Skin of body (tissue), 2 donors: ENCODE data around the gene NTMT1. TPM values are rescaled to one million over a fixed set of nuclear protein-coding genes. Genes with fewer than 3 reads are reported as not detected.

Experiments
- DNase-seq: peaks from one replicate; lab custom pipeline; 2025; lab: John Stamatoyannopoulos, UW
- total RNA-seq: library from RNA; depleted of rRNA; stranded (reverse); fragments of >200 nt; gene quantifications from one replicate; pipeline ENCODE4 v1.2.3, GENCODE V29; 2014

NTMT1 gene
- total RNA-seq, 1 donor from 2014 or later = 13.0 TPM

DNA sequence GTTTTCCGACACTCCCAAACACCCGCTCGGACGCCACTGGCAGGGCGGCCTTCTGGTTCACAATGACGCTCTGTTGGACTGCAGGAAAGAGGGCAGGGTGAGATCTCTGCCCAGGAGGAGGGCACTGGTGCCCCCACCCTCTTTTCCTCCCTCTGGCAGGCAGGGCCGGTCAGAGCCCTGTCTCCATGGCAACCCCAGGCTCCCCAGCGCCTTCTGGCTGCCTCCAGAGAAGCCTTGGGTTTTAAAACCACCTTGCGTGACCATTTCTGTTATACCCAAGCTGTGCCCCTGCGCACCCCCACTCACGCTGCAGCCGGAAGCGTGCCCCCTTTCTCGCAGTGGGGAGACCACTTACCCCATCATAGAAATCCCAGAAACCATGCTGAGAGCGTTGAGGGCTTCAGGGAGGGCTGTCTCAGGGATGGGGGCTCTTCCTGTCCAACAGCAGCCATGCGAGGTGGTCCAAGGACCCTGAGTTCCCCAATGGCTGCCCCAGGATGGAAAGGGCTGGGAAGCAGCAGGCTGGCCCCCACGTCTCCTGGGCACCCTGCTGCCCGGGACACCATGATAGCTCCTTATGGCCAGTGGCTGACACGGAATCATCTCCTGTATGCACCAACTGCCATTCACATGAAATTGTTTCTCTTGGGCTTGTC, 12.3 kb upstream of the NTMT1 start:
- no peak for DNase-seq

DNA sequence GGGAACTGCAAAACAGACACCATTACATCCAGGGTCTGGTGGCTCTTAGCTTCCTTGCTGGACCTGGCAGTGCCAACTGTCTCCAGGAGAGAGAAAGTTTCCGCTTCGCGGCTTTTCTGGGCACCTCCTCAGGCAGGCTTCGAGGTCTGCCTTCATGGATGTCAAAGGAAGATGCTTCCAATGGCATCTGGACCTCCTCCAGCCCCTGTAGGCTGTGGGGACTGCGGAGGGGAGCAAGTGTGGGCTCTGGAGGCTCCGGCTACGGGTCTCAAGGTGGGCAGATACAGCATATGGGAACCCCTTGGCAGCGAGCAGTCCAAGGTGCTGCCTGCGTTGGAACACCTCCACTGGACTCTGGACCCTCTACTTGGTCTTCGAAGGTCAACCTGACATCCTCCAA, 11.0 kb upstream of the NTMT1 start:
- DNase-seq = no peak

DNA sequence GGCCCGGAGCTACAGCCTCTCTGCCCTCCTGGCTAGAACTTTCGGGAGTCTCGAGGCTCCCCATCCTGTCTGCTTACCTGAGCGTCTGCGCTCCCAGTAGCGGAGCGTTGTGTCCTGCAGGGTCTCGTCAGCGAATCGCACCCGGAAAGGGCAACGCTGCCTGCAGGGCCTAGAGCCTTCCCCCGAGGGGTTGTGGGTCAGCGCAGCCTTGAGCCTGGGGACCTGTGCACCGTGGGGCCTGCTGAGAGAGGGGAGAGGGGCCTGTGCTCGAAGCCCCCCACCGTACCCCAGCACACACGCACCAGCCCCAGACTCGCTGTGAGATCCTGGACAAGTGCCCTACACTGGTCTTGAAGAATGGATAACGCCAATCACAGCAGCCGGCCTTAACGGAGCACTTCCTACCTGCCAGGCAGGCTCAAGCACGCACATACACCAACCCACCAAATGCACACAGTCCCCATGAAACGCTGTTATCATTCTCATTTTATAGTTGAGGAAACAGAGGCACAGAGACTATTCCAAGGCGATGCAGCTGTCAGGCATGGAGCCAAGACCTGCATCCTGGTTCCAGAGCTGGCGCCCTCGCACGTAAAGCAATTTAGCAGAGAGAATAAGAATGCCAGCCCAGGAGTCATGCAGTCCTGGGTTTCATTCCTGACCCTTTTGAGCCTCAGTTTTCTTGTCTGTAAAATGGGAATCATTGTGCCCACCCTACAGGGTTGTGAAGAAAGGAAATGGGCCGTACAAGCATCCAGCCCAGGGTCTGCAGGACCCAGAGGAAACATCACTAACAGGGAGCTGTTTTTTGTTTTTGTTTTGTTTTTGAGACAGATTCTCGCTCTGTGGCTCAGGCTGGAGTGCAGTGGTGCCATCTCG, 10.3 kb upstream of the NTMT1 start:
- no peak for DNase-seq

DNA sequence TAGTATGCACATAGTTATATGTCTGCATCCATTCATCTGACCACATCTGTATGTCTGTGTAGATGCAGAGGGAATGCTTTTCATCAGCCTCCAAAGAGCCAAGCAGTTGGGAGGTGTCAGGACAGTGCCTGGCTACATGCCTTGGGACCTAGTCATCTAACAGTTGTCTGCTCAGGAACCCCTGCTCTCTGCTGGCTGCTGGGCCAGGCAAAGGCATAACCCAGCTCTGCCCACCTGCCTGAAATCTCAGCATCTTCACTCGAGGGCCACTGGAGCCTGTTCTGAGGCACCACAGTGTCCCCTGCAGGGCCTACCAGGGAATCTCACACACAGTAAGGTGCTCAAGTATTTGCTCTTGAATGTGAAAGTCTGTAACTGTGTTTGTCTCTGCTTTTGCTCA, 8.8 kb upstream of the NTMT1 start:
- DNase-seq = no peak

DNA sequence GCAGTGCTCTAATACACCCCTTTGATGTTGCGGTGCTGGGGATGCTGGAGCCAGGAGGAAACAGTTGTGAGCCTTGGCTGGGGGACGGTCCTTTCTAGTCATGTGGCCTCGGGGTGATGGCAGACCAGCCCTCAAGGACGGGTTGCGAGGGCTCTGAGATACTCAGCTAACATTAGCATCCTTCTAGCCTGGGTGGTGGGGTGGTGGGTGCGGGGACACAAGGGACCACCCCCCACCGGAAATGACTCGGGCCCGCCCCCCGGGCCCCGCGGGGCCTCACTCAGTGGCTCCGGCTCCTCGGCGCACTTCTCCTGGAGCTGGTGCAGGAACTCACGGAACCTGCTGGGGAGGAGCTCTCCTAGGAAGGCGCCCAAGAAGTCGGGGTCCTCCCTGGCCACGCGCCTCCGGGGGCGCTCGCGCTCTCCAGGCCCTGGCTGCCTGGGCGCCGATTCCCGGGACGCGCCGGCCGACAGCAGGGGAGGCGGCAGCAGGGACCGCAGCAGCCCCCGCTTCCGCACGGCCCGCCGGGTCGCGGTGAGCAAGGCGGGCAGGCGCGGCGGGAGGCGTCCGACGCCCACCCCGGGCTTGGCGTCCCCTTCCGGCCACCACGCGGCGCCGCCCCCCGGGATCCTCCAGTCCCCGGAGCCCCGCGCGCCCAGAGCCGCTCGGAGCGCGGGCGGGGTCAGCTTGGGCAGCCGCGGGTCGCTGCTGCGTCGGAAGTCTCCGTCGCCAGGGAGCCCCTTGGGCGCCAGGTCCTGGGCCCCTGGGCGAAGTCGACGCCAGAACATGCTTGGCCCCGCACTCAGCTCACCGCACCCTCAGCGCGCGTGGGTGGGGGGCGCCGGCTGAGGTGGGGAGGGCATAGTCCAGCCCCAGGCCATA, 5.9 kb upstream of the NTMT1 start:
- DNase-seq = no peak

DNA sequence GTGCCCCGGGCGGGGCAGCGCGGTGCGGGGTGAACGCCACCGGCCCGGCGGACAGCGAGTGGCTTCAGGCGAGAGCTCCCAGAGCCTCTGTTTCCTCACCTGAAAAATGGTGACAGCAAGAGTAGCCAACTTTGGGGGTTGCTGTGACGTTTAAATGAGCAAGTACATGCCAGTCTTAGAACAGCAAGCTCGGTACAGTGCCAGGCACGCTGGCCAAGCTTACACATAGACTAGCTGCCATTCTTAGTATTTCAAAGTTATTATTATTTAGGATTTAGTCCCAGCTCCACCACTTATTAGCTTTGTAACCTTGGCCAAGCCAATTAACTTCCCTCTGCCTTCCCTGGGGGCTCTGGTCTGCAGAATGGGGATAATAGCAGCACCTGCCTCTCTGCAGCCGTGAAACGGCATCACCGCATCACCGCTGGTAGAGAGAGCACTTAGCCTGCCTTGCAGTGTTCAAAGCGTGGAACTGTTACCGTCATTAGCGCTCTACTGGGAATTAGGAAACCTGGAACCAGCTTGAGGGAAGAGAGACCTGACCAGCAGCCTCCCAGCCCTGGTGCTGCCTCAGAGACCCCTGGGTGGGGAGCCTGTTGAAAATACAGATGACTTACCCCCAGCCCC, 5.2 kb upstream of the NTMT1 start, which contains the start of gene C9orf50:
TSS of gene C9orf50 (minus strand) at position 433 of the 627 bp plus-strand sequence. CDS start 527 bp downstream, outside the sequence.
- no peak for DNase-seq

DNA sequence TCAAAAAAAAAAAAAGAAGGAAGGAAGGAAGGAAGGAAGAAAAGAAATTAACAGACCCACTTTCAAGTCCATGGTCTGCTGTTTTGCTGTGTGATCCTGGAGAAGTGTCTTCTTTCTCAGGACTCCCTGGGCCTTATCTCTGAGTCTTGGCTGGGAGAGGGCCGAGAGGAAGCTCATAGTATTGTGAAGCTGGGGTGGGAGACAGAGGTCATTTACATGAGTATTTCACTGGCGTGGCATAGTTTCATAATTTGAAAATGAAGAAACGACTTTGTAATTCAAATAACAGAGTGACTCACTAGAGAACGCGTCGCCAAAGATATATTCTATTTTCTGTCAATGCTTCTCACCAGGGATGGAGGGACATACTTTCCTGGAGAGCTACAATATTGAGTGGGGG, 2.6 kb upstream of the NTMT1 start:
- no peak for DNase-seq

DNA sequence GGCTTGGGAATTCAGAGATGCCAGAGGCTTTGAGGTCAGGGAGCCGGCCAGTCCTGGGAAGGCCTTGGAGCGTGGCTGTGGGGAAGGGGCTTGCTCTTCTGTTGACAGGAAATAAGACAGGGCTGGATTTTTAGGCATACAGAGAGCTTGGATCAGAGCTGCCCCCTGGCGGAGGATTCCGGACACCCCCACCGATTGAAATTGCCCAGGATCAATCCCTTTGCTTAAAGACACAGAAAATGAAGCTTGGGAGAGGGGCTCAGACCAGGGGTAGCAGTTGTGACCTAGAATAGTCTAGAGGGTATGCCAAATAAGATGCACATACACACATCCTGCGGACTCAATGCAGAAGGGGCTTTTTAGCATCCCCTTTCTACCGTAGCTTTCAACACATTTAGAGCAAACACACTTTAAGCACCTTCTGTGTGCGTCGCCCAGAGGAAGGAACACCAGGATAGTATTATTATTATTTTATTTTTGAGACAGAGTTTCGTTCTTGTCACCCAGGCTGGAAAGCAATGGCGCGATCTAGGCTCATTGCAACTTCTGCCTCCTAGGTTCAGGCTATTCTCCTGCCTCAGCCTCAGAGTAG, 1.7 kb upstream of the NTMT1 start:
- no peak for DNase-seq

DNA sequence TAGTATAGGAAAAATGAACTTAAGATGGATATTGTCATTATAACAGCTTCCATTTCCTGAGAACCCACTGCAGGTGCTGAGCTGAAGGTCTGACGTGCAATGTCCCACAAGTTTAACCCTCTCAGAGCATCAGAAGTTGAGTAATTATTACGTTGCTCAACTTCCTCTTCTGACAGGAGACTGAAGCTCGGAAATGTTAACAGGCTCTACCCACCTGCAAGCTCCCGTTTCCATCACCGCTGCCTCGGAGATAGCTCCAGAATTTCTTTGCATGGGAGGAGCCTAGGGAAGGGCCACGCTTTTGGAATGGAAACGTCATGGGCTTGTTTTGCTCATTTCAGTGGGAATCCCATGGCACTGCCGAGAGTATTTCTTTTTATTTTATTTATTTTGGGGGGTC, 1.0 kb upstream of the NTMT1 start:
- no peak for DNase-seq

DNA sequence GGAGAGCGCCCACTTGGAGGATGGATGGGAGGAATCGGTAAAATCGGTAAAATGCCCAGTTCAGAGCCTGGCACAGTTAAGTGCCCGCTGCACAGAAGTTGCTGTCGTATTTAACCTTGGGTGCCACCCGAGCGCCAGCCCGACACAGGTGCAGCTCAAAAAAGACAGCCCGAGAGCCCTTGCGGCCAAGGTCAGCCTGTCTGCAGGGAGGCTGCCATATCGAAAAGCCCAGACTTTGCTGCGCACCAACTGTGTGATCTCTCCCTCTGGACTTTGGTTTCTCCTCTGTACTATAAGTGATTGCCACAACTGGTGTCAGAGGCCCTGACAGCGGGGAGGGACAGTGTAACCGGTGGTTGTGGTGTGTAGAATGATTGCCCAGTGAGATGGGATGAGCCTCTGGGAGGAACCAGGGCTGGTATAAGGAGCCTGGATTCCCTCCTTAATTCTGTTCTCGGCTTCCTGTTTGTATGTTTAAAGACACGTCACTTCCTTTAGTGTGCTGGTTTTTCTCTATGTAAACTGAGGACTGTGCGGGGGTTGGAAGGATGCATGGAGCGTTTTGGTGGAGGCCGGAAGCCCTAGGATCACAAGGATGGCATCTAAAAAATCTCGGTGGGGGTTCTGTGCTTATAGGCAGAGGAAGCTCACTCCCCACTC, 792 bp downstream of the NTMT1 start:
- no peak for DNase-seq

DNA sequence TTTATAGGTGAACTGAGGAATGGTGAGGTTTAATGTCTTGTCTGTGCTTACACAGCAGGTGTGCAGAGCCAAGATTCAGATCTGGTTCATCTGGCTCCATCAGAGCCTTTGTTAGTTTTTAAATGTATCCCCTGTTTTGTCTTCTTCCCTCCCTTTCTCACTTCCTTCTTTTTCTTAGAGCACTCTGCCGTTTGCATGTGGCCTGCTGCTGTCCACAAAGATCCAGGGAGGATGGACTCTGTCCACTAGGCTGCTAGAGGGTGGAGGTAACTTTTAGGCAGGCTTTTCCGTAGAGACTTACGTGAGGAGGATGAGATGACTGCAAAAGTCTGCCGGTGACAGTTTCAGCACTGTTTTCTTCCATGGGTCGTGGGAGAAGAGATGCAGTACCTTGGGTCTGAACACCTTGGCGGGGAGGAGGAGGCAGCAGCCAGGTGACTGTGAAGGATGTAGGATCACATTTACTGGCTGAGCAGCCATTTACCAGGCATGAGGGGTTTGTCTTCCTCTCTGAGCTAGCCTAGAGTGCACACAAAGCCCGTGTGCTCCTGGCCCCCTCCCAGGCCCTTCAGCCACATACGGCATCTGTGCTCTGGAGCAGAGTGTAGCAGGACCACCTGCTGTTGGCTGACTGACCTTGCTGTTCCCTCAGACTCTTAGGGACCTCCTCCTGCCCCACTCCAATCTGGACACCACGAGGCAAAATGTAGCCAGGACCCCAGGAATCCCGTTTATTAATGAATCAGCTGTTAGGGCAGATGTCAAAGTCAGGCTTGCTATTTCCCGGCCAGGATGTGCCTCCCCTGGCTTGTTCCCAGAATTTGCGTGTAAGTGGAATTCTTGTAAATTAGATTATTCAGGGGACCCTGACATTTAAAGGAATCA, 1.8 kb downstream of the NTMT1 start:
- DNase-seq = no peak

DNA sequence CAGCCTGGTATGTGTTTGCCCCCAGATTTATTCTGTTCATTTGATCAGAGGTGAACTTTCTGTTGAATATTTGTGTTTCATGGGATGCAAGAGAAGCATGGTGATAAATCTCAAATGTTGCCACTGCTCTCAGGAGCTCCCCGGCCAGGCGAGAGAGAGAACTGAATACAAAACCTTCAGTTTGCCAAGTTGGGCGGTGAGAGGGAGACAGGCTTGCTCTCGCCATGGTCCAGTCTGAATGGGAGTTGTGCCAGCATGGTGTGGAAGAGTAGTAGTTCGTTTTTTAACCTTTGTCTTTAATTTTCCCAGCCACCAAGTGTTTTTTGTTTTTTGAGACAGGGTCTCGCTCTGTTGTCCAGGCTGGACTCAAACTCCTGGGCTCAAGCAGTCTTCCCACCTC, 2.7 kb downstream of the NTMT1 start:
- DNase-seq = no peak

DNA sequence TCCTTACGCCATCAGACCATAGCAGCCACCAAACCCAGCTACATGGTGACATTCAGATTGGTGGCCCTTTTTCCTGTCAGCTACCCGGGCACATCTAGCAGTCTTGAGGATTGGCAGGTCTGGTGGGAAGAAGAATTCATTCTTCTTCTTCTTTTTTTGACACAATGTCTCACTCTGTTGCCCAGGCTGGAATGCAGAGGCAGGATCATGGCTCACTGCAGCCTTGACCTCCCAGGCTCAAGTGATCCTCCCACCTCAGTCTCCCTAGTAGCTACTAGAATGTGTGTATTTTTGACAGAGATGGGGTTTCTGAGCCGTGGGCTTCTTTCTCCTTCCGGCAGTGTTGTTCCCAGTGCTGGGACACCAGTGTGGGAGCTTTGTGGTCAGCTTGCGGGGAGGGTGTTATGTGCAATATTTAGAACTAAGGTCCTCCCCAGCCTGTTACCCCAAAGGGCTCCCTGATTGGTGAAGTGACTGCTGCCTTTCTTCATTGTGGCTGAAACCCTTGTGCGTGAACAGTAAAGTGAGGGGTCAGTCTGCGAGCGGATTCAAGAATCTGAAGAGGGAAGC, 3.4 kb downstream of the NTMT1 start:
- no peak for DNase-seq

DNA sequence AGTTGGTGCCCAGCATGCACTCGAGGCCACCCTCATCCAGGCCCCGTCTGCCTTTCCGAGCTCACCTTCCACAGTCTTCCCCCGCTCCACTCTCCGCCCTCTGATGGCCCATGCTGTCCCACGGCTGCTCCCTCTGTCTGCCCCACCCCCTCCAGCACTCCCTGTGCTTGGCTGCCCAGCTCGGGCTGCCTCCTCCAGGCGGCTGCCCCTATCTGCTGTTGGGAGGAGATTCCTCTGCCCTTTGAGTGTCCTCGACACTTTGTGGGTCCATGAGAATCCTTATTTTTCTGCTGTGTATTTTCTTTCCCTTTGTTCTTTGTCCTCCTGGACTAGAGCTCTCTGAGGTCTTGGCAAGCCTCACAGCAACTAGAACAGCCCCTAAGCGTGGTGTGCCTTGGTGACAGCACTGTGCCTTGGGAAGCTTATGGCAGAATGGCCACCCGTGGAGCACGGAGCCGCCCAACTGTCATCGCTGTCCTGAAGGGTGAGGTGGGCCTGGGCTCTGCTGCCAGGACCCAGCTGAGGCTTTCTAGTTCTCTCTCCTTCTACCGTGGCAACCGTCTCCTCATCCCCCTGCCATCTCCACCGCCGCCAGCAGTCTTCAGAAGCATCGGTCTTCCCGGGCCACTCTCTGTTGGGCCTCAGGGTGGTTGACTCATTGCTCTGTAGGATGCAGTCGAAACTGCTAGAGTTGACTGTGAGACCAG, 5.2 kb downstream of the NTMT1 start:
- no peak for DNase-seq

DNA sequence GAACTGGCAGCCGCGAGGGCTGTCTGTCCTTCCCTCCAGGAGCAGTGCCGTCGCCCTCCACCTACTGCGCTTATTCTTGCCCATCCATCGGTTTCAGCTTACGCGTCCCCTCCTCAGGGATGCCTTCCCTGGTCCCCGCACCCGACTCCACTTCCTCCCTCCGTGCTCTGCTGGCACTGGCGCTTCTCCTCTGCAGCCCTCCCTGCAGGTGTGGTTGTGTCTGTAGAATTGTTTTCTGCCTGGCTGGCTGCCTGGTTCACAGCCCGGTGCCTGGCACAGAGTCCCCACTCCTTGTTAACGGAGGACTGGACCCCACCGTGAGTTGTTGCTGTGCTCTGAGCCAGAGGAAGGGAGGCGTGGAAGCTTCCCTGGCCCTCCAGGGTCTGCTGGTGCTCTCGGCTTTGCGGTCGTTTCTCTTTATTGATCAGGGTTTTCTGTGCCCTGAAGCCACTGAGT, 5.7 kb downstream of the NTMT1 start:
- DNase-seq = no peak

DNA sequence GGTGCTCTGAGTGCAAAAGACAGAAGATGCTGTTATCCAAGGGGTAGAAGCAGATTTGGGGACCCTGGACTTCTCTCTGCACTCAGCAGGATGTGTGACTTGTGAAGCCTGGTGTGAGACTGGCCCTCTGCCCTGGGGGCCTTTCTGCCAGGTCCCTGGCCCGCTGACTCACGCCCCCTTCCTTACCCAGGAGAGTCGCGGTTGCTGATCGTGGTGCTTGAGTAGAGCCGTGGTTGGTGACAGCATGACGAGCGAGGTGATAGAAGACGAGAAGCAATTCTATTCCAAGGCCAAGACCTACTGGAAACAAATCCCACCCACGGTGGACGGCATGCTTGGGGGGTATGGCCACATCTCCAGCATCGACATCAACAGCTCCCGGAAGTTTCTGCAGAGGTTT, 6.5 kb downstream of the NTMT1 start:
- no peak for DNase-seq

DNA sequence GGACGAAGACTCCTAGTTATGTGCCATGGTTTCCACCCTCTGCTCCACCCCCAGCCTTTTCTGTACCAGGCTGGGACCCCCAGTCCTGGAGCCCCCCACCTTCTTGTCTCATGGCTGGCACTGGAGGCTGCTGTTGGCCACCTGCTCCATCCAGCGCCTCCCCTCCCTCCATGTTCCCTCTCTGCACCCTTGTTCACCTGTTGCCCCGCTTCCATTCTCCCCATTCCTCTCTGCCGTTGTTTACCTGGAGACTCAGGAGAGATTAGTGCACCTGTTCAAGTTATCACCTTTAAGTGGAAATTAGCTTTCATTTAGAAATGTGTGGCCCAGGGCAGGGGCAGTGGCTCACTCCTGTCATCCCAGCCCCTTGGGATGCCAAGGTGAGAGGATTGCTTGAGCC, 7.2 kb downstream of the NTMT1 start:
- DNase-seq = no peak

DNA sequence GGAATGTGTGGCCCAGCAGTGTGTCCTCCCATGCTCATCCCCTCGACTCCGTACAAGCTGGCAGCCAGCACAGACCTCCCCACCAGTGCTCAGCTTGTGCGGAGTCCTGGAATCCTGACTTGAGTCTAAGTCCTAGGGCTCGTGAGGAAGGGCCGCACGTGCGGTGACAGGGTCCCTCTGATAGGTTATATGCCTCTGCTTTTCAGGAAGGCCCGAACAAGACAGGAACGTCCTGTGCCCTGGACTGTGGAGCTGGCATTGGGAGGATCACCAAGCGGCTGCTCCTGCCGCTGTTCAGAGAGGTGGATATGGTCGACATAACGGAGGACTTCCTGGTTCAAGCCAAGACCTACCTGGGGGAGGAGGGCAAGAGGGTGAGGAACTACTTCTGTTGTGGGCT, 7.9 kb downstream of the NTMT1 start:
- DNase-seq = no peak
